Measurements from ENCODE around the gene SSR4. TPM values are rescaled to one million over a fixed set of nuclear protein-coding genes. Genes with fewer than 3 reads are reported as not detected.

Gene SSR4
- total RNA-seq, 1 donor from 2014 or later, result 277 TPM

GRCh38 chrX:153764786-153765137 is 29.7 kb upstream of the SSR4 start:
- Mint-ChIP-seq H3K4me3 (ENCODE audit: unreplicated experiment) (no peak overlapping the region), H3K9me3 (ENCODE audit: unreplicated experiment) (no peaks in the 10 kb centered on the region), H3K27ac (ENCODE audit: unreplicated experiment) (no peak overlapping the region), H3K27me3 (ENCODE audit: unreplicated experiment) (no peaks in the 10 kb centered on the region), H3K4me1 (ENCODE audit: low read depth, unreplicated experiment) (no peaks in the 10 kb centered on the region), H3K36me3 (ENCODE audit: unreplicated experiment) (no peaks in the 10 kb centered on the region)
- peak; percentile 7 for DNase-seq
- no peak for TF ChIP-seq CTCF (IDR thresholded peaks at IDR 0.05; ENCODE audit: partially characterized antibody, unreplicated experiment)

DNA sequence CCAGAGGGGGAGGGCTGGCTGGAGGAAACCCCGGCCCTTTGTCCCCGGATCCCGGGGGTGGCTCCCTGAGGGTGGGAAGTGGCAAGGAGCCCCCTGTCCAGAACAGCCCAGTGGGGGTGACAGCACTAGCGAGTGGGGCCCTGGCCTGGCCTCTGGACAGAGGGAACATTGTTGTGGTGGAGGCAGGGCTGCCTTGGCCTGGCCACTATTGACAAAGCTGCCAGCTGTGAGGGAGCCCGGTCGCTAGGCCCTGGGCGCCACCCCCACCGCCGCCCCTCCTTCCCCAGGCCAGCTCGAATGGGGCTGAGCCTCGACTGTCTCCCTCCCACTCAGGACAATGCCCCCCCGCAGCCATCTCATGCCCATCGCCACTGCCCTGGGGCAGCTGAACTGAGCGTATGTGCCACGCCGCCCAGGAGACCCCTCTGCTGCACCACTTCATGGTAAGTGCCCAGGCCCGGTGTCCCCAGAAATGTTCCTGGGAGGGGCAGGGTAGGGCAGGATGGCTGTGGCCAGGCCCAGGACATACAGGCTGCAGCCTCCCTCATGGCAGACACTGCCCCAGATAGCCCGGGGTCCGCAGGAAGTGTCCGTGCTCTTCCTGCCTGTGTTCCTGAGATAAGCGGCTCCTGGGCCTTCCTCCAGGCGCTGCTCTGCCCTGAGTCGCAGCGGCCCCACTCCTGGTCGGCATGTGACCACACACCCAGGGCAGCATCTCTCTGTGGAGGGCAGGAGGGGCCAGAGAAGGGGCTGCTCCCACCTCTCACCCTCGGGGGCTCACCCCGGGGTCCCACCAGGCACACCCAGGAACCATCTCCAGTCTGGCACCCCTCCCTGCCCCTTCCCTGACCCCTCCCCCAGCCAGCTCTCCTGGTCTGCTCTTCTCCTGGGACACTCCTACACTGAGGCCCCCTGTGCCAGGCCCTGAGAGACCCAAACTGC is 29.1 kb upstream of the SSR4 start:
- no peaks in the 10 kb centered on the region for H3K4me1 Mint-ChIP-seq (ENCODE audit: low read depth, unreplicated experiment)
- no peaks in the 10 kb centered on the region for H3K27me3 Mint-ChIP-seq (ENCODE audit: unreplicated experiment)
- no peak overlapping the region for H3K4me3 Mint-ChIP-seq (ENCODE audit: unreplicated experiment)
- no peak for TF ChIP-seq CTCF (IDR thresholded peaks at IDR 0.05; ENCODE audit: partially characterized antibody, unreplicated experiment)
- no peaks in the 10 kb centered on the region for H3K36me3 Mint-ChIP-seq (ENCODE audit: unreplicated experiment)
- H3K9me3 Mint-ChIP-seq (ENCODE audit: unreplicated experiment), result no peaks in the 10 kb centered on the region
- no peak overlapping the region for H3K27ac Mint-ChIP-seq (ENCODE audit: unreplicated experiment)
- peak; percentile 14 for DNase-seq

DNA sequence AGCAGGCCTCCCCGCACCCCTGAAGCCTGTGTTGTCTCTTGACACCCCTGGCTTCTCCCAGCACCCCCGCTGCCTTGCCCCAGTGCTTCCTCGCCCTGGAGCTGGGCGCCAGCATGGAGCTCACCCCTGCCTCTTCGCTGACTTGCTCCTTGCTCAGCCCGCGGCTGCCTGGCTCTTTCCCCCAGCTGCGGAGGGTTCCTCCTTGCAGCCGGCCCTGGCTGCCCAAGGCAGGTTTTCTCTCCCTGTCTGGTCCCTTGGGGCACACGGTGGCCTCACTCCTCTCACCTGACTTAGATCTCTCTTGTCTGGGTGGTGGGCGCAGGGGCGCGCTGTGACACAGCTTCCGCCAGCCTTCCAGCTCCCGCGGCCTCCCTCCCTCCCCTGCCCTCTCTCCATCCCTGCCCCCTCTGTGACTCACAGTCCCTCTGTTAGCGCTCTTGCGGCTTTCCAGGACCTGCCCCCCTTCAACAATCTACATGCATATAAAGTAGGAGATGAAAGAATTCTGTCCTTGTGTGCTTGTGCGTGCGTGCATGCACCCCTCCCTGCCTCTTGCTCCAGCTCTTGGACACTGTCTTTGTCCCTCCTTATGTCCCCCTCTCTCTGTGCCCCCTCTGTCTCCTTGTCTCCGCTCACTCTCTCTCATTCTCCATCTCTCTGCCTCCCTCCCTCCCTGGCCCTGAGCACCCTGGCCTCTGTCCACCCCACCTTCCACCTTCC is 28.2 kb upstream of the SSR4 start:
- DNase-seq, result peak; percentile 28

GRCh38 chrX:153766871-153767673 is 27.4 kb upstream of the SSR4 start:
- H3K36me3 Mint-ChIP-seq (ENCODE audit: unreplicated experiment), result no peaks in the 10 kb centered on the region
- H3K9me3 Mint-ChIP-seq (ENCODE audit: unreplicated experiment), result no peaks in the 10 kb centered on the region
- H3K4me1 Mint-ChIP-seq (ENCODE audit: low read depth, unreplicated experiment), result no peaks in the 10 kb centered on the region
- H3K27ac Mint-ChIP-seq (ENCODE audit: unreplicated experiment), result no peak overlapping the region
- H3K27me3 Mint-ChIP-seq (ENCODE audit: unreplicated experiment), result no peaks in the 10 kb centered on the region
- TF ChIP-seq CTCF (IDR thresholded peaks at IDR 0.05; ENCODE audit: partially characterized antibody, unreplicated experiment), result no peak
- H3K4me3 Mint-ChIP-seq (ENCODE audit: unreplicated experiment), result no peak overlapping the region
- peak; percentile 12 for DNase-seq

More for the DNA sequence above, 28.2 kb upstream of the SSR4 start:
- Mint-ChIP-seq H3K27ac (ENCODE audit: unreplicated experiment) (no peak overlapping the region), H3K36me3 (ENCODE audit: unreplicated experiment) (no peaks in the 10 kb centered on the region), H3K9me3 (ENCODE audit: unreplicated experiment) (no peaks in the 10 kb centered on the region), H3K27me3 (ENCODE audit: unreplicated experiment) (no peaks in the 10 kb centered on the region), H3K4me1 (ENCODE audit: low read depth, unreplicated experiment) (no peaks in the 10 kb centered on the region), H3K4me3 (ENCODE audit: unreplicated experiment) (no peak overlapping the region)
- no peak for TF ChIP-seq CTCF (IDR thresholded peaks at IDR 0.05; ENCODE audit: partially characterized antibody, unreplicated experiment)

All from glutamatergic neuron (in vitro differentiated cells).